CD4-positive, alpha-beta T cell treated with Interleukin-4 for 4 hours (primary cell): ENCODE measurements around the gene GPAT3.
A peak's percentile ranks its signal among the peaks of the same experiment; 100 is the strongest.
"Not testable (repeated sequence)": the region's sequence is repeated elsewhere in the genome, so short reads cannot be mapped to it uniquely, and the experiment has no call there.

ENCODE experiments used
- DNase-seq: peaks from one replicate; pipeline ENCODE4 v3.0.0-alpha.2; 2020

The GPAT3 gene

DNA sequence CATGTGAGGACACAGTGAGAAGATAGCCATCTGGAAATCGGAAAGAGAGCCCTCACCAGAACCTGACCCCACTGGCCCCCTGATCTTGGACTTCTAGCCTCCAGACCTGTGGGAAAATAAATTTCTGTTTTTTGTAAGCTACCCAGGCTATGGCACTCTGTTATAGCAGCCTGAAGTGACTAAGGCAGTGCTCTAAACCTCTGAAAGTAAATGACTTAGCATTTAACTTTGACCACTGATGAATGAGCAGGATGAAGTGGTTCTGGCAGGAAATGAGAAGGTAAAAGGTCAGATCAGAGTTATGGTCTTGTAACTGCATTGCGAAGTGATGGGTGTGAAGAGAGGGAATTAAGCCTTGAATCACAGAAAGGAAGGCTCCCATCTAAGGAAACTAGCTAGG is 17.0 kb downstream of the GPAT3 start:
- DNase-seq, result no peak

DNA sequence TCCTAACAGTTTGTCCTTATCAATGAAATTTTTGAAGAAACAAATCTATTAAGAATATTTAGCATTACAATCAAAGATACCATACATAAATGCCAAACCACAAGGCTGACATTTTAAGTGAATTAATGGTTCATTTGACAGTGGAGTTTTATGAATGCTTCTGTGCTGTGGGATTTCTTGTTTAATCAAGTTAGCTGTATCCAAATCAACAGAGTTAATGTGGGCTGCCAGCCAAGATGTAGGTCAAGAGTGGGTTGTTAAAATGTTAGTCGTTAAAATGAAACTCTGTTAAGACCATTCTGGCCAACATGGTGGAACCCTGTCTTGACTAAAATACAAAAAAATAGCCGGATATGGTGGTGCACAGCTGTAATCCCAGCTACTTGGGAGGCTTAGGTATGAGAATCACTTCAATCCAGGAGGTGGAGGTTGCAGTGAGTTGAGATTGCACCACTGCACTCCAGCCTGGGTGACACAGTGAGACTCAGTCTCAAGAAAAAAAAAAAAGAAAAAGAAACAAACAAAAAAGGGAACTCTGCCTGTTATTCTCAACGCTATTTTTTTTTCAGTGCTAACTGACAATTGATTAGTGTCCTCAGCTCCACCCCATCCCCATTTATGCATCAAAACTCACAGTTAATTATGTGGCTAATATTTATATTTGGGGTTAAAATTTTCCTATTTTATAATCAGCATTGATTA is 20.2 kb downstream of the GPAT3 start:
- DNase-seq, result no peak

DNA sequence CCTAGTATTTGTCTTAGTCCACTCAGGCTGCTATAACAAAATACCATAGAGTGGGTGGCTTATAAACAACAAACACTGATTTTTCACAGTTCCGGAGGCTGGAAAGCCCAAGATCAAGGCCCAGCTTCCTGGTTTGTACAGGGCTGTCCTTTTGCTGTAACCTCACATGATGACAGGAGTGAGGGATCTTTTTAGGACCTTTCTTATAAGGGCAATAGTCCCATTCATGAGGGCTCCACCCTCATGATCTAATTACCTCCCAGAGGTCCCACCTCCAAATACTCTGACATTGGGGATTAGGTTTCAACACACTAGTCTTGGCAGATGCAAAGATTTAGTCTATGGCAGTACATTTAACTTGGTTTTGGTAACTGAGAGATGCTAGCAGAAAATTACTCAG is 20.9 kb downstream of the GPAT3 start:
- no peak for DNase-seq

GRCh38 chr4:83558059-83558653 is 22.2 kb downstream of the GPAT3 start:
- no peak for DNase-seq

- no peak for DNase-seq
Observed at GRCh38 chr4:83558680-83559079, 22.8 kb downstream of the GPAT3 start.

GRCh38 chr4:83560523-83560922 is 24.6 kb downstream of the GPAT3 start:
- DNase-seq, result no peak

- DNase-seq, result peak; percentile 17
Observed at GRCh38 chr4:83561381-83561780, 25.5 kb downstream of the GPAT3 start.

- DNase-seq, result no peak
Observed at GRCh38 chr4:83563998-83564397, 28.1 kb downstream of the GPAT3 start.

GRCh38 chr4:83568062-83568461 is 32.2 kb downstream of the GPAT3 start:
- DNase-seq, result no peak

GRCh38 chr4:83569429-83569828 is 33.5 kb downstream of the GPAT3 start:
- DNase-seq, result no peak

- DNase-seq, result peak; percentile 5
Observed at GRCh38 chr4:83569987-83570386, 34.1 kb downstream of the GPAT3 start.

GRCh38 chr4:83572848-83573247 is 36.9 kb downstream of the GPAT3 start:
- DNase-seq, result no peak

- no peak for DNase-seq
Observed at GRCh38 chr4:83574247-83574646, 38.3 kb downstream of the GPAT3 start.

DNA sequence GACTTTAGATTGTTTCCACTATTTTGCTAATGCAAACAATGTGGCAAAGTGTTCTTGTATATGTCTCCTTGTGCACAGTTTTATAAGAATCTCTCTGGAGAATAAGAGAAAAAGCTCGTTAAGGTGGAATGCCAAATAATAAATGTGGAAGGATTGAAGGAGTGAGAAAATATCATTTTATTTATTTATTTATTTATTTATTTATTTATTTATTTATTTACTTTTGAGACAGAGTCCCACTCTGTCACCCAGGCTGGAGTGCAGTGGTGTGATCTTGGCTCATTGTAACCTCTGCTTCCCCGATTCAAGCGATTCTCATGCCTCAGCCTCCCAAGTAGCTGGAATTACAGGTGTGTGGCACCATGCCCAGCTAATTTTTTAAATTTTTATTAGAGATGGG is 40.3 kb downstream of the GPAT3 start:
- not testable (repeated sequence) for DNase-seq

DNA sequence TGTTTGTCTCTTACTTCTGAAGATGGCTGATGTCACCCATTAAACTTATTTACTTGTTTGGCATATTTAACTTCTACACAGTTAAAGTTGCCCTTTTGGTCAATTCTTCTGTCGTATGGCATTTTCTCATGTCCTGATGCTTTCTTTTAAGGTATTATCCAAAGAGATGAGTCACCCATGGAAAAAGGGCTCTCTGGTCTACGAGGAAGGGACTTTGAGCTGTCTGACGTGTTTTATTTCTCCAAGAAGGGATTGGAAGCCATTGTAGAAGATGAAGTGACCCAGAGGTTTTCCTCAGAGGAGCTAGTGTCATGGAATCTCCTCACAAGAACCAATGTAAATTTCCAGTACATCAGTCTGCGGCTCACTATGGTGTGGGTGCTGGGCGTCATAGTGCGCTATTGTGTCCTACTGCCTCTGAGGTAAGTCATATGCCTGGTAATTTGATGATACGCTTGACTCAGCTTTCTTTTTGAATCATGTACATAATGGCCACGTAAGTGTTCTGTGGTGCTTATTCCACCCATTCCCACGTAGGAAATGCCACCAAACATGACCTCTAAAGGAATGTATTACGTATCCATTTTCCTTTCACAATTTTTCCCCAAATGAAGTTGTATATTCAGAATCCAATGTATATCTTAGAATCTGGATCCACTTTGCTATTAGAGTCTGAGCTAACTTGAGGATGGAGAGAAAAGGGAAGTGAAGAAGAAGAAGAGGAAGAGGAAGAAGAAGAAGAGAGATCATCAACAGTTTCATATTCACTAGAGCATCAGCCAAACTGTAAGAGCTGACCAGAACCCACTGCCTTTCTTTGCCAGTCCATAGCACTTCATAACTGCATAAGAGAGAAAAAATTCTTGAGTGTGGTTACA is 45.7 kb downstream of the GPAT3 start:
- no peak for DNase-seq

DNA sequence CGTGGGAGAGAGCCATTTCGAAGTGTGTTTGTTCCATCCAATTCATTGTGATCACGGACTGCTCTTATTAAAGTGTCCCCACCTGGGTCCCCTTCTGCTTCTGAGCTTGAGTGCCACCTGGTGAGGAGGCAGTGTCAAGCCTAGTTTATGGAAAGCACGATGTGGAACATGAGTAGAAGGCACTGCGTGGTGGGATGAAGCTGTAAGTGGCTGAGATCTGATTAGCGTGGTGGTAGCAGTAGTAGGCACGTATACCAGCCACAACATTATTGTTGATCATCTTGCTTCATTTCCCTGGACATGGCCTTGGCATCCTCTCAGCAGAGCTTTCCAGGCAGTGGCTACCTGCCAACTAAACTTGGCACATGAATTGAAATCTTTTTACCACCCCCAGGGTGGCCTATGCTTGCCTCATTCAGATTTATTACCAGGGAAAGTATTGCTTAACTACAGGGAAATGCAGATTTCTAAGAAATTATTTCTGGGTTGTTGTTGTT is 46.4 kb downstream of the GPAT3 start:
- no peak for DNase-seq

GRCh38 chr4:83585982-83586508 is 50.1 kb downstream of the GPAT3 start:
- no peak for DNase-seq

- DNase-seq, result no peak
Observed at GRCh38 chr4:83589279-83589678, 53.4 kb downstream of the GPAT3 start.

DNA sequence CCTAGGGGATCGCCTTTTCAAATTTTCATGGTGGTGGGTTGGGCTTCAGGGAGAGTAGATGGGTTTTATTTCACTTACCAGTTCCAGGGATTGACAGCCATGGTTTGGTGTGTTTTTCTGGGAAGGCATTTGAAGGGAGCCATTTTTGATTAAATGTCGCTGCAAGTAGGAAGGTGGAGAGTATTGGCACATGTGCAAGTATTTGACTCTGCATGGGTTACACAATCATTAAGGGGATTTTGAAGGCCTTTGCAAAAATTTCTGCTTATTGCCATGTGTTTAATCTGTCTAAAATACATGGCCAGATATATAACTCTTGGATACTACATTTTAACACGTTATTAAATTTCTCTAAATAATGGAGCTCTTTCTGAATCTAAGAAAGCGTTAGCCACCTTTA is 55.1 kb downstream of the GPAT3 start:
- DNase-seq, result no peak

DNA sequence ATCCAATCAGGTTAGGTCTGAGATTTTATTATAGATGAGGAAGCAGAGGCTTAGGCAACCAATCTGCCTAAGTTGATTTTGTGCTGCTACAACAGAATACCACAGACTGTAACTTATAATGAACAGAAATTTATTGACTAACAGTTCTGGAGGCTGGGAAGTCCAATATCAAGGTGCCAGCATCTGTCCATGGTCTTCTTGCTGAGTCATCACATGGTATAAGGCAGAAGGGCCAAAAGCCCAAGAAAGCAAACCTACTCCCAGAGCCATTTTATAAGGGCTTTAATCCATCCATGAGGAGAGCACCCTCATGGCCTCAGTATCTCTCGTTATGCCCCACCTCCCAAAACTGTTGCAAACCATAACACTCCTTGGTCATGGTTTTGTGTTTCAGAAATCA is 55.8 kb downstream of the GPAT3 start:
- DNase-seq, result no peak

DNA sequence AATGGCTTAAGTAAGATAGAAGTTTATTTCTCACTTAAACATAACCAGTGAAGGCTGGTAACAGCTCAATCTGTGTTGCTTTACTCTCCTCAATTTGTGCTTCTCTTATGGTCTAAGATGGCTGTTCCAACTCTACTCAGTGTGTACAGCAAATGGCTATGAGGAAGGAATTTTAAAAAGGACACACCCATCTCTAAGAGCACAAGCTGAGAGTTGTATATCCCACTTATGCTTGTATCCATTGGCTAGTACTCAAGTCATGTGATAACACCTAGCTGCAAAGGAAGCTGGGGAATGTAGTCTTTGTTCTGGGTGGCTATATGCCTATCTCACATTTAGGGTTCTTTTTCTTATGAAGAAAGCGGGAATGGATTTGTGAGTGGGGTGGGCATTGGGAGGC is 63.3 kb downstream of the GPAT3 start:
- no peak for DNase-seq

DNA sequence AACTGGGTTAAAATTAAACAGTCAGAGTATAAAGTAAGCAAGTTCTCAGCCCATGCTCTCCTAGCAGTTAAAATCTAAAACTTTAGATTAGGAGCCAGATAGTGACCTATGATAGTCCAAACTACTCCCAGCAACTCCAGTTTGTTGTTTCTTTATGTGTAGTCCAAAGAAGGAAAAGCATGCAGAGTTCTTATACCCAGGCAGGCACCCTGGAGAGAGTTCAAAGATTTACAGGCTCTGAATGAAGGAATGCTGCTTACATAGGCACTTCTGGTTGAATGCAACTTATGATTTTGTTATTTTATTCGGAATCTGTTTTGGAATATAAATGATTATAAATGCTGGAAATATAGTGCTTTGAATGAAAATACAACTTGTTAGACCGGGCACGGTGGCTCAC is 67.2 kb downstream of the GPAT3 start:
- no peak for DNase-seq

DNA sequence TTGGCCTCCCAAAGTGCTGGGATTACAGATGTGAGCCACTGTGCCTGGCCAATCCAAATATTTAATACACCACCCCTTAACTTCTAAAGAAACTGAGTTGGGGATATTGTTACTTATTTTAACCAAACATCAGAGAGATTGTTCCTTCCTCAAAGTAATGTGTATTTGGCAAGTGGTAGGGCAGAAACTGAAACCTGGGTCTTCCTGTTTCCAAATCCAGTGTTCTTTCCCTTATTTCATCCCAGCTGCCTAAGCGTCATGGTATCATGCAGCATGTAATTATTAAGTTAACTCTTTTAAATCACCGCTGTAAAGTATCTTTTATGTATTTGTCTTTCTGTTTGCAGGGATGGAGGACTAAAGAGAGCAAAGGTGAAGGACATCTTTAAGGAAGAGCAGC is 68.4 kb downstream of the GPAT3 start:
- DNase-seq, result no peak

- DNase-seq, result no peak
Observed at GRCh38 chr4:83605210-83605609, 69.3 kb downstream of the GPAT3 start.
